Measurements from ENCODE around the gene SPATA31D4.

DNA sequence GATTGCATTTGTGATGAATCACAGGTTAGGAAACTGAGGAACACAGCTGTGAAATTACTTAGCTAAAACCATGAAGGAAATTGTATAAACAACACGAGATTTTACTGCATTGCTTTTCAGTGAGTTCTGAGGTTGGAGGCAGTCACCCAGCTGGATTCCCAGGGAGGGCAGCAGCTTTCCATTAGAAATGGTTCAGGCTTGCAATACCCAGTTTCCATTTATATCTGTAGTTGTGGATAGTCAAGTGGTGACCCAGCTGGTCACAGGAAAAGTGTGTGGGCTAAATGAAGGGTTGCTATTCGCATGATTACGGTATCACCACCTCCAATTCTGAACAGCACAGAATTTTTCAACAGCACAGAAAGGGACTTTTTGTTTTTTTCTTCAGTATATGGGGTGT, 34.3 kb upstream of the SPATA31D4 start:
- TF ChIP-seq CTCF (IDR thresholded peaks at IDR 0.05) (no peak), POLR2A (IDR thresholded peaks at IDR 0.05) (no peak)
